GM12878 (cell line): Measurements from ENCODE around the gene SPAG17. TPM values are rescaled to one million over a fixed set of nuclear protein-coding genes. Genes with fewer than 3 reads are reported as not detected.

Experiments
- ATAC-seq: fragments of 200-7000 bp; cut with Tn5 transposase; 3 replicates; pipeline ENCODE4 v1.9.1; 2020; ENCODE audit warnings: mild to moderate bottlenecking, moderate library complexity
- BruUV-seq: library from RNA; stranded (reverse); fragments of 400-500 nt; replicated peaks from 2 replicates; lab custom pipeline; 2021; lab: Mats Ljungman, UMichigan
- CTCF ChIA-PET: fragments of 300-600 bp; sonication (Branson Sonifier 250); formaldehyde crosslinking; extraction: SDS; loops from one replicate; lab custom pipeline; 2021; ENCODE audit warnings: inconsistent platforms; lab: Yijun Ruan, JAX
- POLR2A ChIA-PET: fragments of 350-600 bp; formaldehyde crosslinking; extraction: SDS; loops from one replicate; lab custom pipeline; 2021; ENCODE audit warnings: inconsistent platforms; lab: Charles Lee
- RAD21 ChIA-PET: fragments of 300-600 bp; sonication (Branson Sonifier 250); formaldehyde crosslinking; loops from one replicate; lab custom pipeline; 2023; ENCODE audit warnings: antibody characterized with exemption; ENCODE audit not compliant: unreplicated experiment; lab: Charles Lee
- SMC1A ChIA-PET: fragments of 300-600 bp; sonication (Branson Sonifier 250); formaldehyde crosslinking; loops from one replicate; lab custom pipeline; 2023; ENCODE audit not compliant: unreplicated experiment, uncharacterized antibody; lab: Charles Lee
- DNase-seq: peaks from one replicate; pipeline ENCODE4 v3.0.0-alpha.2; 2011; ENCODE audit warnings: low read depth, low spot score
- FAIRE-seq: peaks from 3 replicates; lab custom pipeline; 2011; peaks lifted over from hg19 to GRCh38; lab: Jason Lieb, UNC
- H2AFZ ChIP-seq: 2 replicates; pipeline ENCODE4 v1.6.0; 2011; ENCODE audit warnings: low read depth, low read length, control low read depth; ENCODE audit not compliant: control insufficient read depth
- H3K27ac ChIP-seq: 2 replicates; pipeline ENCODE4 v1.5.1; 2011; ENCODE audit warnings: control low read depth; ENCODE audit not compliant: control insufficient read depth, insufficient read depth
- H3K27me3 ChIP-seq, 2 experiments: replicated peaks in 1 of 2; 2 replicates each; pipeline versions ENCODE4 v1.6.0 to v1.6.1; 2011; ENCODE audit warnings: low read length in 1 of 2; ENCODE audit not compliant: control insufficient read depth in 2 of 2, insufficient read depth in 2 of 2
- H3K36me3 ChIP-seq, 2 experiments: 2 replicates each; pipeline ENCODE4 v1.5.1; 2011; ENCODE audit warnings: low read length in 1 of 2; ENCODE audit not compliant: control insufficient read depth in 2 of 2, insufficient read depth in 2 of 2
- H3K4me1 ChIP-seq: 2 replicates; pipeline ENCODE4 v1.6.1; 2011; ENCODE audit warnings: mild to moderate bottlenecking, low read length, moderate library complexity, mixed read lengths; ENCODE audit not compliant: control insufficient read depth, insufficient read depth
- H3K4me2 ChIP-seq: 2 replicates; pipeline ENCODE4 v1.6.0; 2011; ENCODE audit warnings: control low read depth; ENCODE audit not compliant: control insufficient read depth, insufficient read depth
- H3K4me3 ChIP-seq: fragments of 200-600 bp; sonication (generic); 2 replicates; pipeline ENCODE4 v1.5.1; 2016
- H3K79me2 ChIP-seq: 2 replicates; pipeline ENCODE4 v1.6.0; 2011; ENCODE audit warnings: low read length; ENCODE audit not compliant: control insufficient read depth, insufficient read depth
- H3K9ac ChIP-seq: 2 replicates; pipeline ENCODE4 v1.8.0; 2011; ENCODE audit warnings: low read length, control low read depth, mixed read lengths; ENCODE audit not compliant: control insufficient read depth, insufficient read depth
- H3K9me3 ChIP-seq: replicated peaks from 3 replicates; pipeline ENCODE4 v1.5.1; 2011; ENCODE audit warnings: mild to moderate bottlenecking, low read length; ENCODE audit not compliant: control insufficient read depth, insufficient read depth
- H4K20me1 ChIP-seq: 2 replicates; pipeline ENCODE4 v1.6.0; 2011; ENCODE audit not compliant: control insufficient read depth, insufficient read depth
- BCL11A ChIP-seq: IDR thresholded peaks from 2 replicates; pipeline ENCODE4 v1.6.1; 2011; ENCODE audit warnings: low read depth, low read length
- BCL3 ChIP-seq: IDR thresholded peaks from 2 replicates; pipeline ENCODE4 v1.6.1; 2011; ENCODE audit warnings: borderline replicate concordance, low read depth, mild to moderate bottlenecking, moderate library complexity, low read length; ENCODE audit not compliant: insufficient read depth, poor library complexity, severe bottlenecking
- CTCF ChIP-seq, 3 experiments: IDR thresholded peaks in 2 of 3; conservative IDR thresholded peaks in 1 of 3; 2 replicates each; pipeline ENCODE4 v1.5.1; 2011; ENCODE audit warnings: low read depth in 3 of 3, low read length in 3 of 3, mild to moderate bottlenecking in 3 of 3, control low read depth in 2 of 3, moderate library complexity in 2 of 3, inconsistent platforms in 1 of 3, mixed read lengths in 1 of 3; ENCODE audit not compliant: control insufficient read depth in 2 of 3, insufficient read depth in 1 of 3; ENCODE audit errors: extremely low read depth in 1 of 3
- EP300 ChIP-seq, 2 experiments: fragments of 150-350 bp in 1 of 2; IDR thresholded peaks; 2 replicates each; pipeline ENCODE4 v1.6.1; 2011 to 2012; ENCODE audit warnings: low read depth in 2 of 2, low read length in 2 of 2, borderline replicate concordance in 1 of 2, improper control_type of control experiment in 1 of 2, inconsistent platforms in 1 of 2; ENCODE audit not compliant: control insufficient read depth in 1 of 2
- GABPA ChIP-seq: IDR thresholded peaks from 2 replicates; pipeline ENCODE4 v1.6.1; 2014; ENCODE audit warnings: antibody characterized with exemption, low read depth, mild to moderate bottlenecking, inconsistent platforms
- MLLT1 ChIP-seq: fragments of 450-650 bp; IDR thresholded peaks from 2 replicates; pipeline ENCODE4 v1.6.1; 2016; ENCODE audit warnings: mild to moderate bottlenecking
- NRF1 ChIP-seq: conservative IDR thresholded peaks from 2 replicates; pipeline ENCODE4 v1.6.1; 2011; ENCODE audit warnings: mild to moderate bottlenecking, low read depth, low read length, improper control_type of control experiment
- RB1 ChIP-seq: fragments of 450-650 bp; formaldehyde crosslinking; IDR thresholded peaks from 2 replicates; pipeline ENCODE4 v1.6.1; 2017; ENCODE audit warnings: mild to moderate bottlenecking, borderline replicate concordance
- SMAD5 ChIP-seq: IDR thresholded peaks from 2 replicates; pipeline ENCODE4 v1.6.1; 2016; ENCODE audit warnings: antibody characterized with exemption, low read depth
- SPI1 ChIP-seq: IDR thresholded peaks from 2 replicates; pipeline ENCODE4 v1.6.1; 2011; ENCODE audit warnings: low read depth, mild to moderate bottlenecking, low read length, moderate library complexity, borderline replicate concordance; ENCODE audit not compliant: insufficient read depth
- SREBF1 ChIP-seq: IDR thresholded peaks from 2 replicates; pipeline ENCODE4 v1.6.1; 2012; ENCODE audit warnings: mild to moderate bottlenecking, low read length
- TAF1 ChIP-seq: IDR thresholded peaks from 2 replicates; pipeline ENCODE4 v1.6.1; 2011; ENCODE audit warnings: mild to moderate bottlenecking, low read depth, low read length, borderline replicate concordance
- WRNIP1 ChIP-seq: IDR thresholded peaks from 2 replicates; pipeline ENCODE4 v1.6.1; 2011; ENCODE audit warnings: low read depth, low read length, improper control_type of control experiment, borderline replicate concordance
- WGBS: methylation state at CpG from one replicate; pipeline ENCODE4 v1.1.6; 2016; ENCODE audit warnings: low lambda C conversion rate; ENCODE audit not compliant: insufficient replicate concordance, insufficient coverage; ENCODE audit errors: missing lambda C conversion rate; 5-methylcytosine and 5-hydroxymethylcytosine counted together
- in situ Hi-C: fragments of 300-500 bp; cut with MboI; formaldehyde crosslinking; loops from 9 replicates; pipeline ENCODE4 v1.14.3; 2018; ENCODE audit warnings: mixed read lengths
- intact Hi-C: fragments of 100-400 bp; cut with micrococcal nuclease; formaldehyde crosslinking; loops from one replicate; pipeline ENCODE4 v1.14.2; 2022; ENCODE audit not compliant: unreplicated experiment
- polyA plus RNA-seq, 11 experiments: library from polyadenylated mRNA; depleted of rRNA in 4 of 11; unstranded in 6 of 11; stranded (reverse) in 5 of 11; fragments of >200 nt; fragmentation: Nextera tagmentation in 4 of 11; fragmentation: Illumina TruSeq in 1 of 11; extraction: Ambion mirVana in 4 of 11; extraction: Trizol in 1 of 11; gene quantifications; 1 replicate in 1 of 11; 2 replicates in 10 of 11; pipeline versions ENCODE4 v1.2.1 to v1.2.3, GENCODE V29; 2011 to 2016; ENCODE audit warnings: inconsistent platforms in 2 of 11, missing spikeins in 2 of 11, low read depth in 1 of 11
- total RNA-seq, 4 experiments: library from RNA; depleted of rRNA in 3 of 4; stranded (reverse); fragments of >200 nt in 3 of 4; fragmentation: Illumina TruSeq in 1 of 4; extraction: Trizol in 1 of 4; gene quantifications; 2 replicates each; pipeline versions ENCODE4 v1.2.1 to v1.2.3, GENCODE V29; 2013 to 2021
- TF ChIP-seq, protein P1 (sequence below): fragments of 450-650 bp; IDR thresholded peaks from 2 replicates; pipeline ENCODE4 v1.6.1; 2016; ENCODE audit warnings: mild to moderate bottlenecking, moderate library complexity, borderline replicate concordance

SPAG17 gene
- total and polyA plus RNA-seq, 10 of the 15 experiments (the other 5 are each of a cell fraction or from before 2014, with no cell fraction given), result 0.02 to 0.16 (median 0.03) TPM; not detected in 7

DNA sequence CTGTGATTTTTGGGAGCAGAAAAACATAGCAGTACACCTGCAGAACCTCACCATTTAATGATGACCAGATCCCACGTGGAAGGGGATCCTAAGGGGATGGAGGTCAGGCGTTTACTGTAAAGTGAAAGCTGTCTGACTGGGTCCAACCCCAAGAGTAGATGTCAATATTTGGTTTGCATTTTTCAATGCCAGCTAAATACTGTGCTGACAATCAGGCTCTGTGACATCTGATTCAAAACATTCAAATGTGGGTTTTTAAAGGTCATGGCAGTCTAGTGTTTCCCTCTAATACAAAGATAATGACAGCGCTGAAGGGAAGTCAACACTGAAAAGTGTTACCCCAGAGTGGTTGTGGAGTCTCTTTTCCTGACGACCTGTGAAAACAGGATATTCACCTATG lies 68.1 kb downstream of the SPAG17 start:
- H4K20me1 ChIP-seq, result no peaks in the 10 kb centered on the region
- FAIRE-seq (no peak), DNase-seq (no peak), ATAC-seq (no peak)
- 12% methylated on average over 4 of the region's 4 CpGs for WGBS
- peaks cover 0 to 3% of the 10 kb centered on the region in 2 experiments; a peak in 1 of 4 replicates for H3K27me3 ChIP-seq
- H3K9ac ChIP-seq, result no peak overlapping the region
- no peaks in the 10 kb centered on the region for H3K9me3 ChIP-seq
- in situ Hi-C loops, result no loop called here
- H3K27ac ChIP-seq, result no peak overlapping the region
- BruUV-seq, result no TSS peak
- no peaks in the 10 kb centered on the region for H3K79me2 ChIP-seq
- ChIA-PET RAD21 (no interaction called here), POLR2A (no interaction called here), SMC1A (no interaction called here), CTCF (no interaction called here)
- no peak overlapping the region for H2AFZ ChIP-seq
- no peak overlapping the region for H3K4me3 ChIP-seq
- no peaks in the 10 kb centered on the region for H3K36me3 ChIP-seq
- intact Hi-C loops, result no loop called here
- H3K4me2 ChIP-seq, result no peak overlapping the region
- no peaks in the 10 kb centered on the region for H3K4me1 ChIP-seq
- TF ChIP-seq RB1, result no peak
- TF ChIP-seq BCL11A, result no peak
- TF ChIP-seq TAF1, result no peak
- no peak for TF ChIP-seq SMAD5
- no peak for TF ChIP-seq WRNIP1
- no peak for TF ChIP-seq SPI1
- TF ChIP-seq EP300 (IDR thresholded peaks at IDR 0.05; ENCODE audit: borderline replicate concordance in 1 of 2, control insufficient read depth in 1 of 2, low read depth in 2 of 2, low read length in 2 of 2), result no peak
- TF ChIP-seq, protein P1, sequence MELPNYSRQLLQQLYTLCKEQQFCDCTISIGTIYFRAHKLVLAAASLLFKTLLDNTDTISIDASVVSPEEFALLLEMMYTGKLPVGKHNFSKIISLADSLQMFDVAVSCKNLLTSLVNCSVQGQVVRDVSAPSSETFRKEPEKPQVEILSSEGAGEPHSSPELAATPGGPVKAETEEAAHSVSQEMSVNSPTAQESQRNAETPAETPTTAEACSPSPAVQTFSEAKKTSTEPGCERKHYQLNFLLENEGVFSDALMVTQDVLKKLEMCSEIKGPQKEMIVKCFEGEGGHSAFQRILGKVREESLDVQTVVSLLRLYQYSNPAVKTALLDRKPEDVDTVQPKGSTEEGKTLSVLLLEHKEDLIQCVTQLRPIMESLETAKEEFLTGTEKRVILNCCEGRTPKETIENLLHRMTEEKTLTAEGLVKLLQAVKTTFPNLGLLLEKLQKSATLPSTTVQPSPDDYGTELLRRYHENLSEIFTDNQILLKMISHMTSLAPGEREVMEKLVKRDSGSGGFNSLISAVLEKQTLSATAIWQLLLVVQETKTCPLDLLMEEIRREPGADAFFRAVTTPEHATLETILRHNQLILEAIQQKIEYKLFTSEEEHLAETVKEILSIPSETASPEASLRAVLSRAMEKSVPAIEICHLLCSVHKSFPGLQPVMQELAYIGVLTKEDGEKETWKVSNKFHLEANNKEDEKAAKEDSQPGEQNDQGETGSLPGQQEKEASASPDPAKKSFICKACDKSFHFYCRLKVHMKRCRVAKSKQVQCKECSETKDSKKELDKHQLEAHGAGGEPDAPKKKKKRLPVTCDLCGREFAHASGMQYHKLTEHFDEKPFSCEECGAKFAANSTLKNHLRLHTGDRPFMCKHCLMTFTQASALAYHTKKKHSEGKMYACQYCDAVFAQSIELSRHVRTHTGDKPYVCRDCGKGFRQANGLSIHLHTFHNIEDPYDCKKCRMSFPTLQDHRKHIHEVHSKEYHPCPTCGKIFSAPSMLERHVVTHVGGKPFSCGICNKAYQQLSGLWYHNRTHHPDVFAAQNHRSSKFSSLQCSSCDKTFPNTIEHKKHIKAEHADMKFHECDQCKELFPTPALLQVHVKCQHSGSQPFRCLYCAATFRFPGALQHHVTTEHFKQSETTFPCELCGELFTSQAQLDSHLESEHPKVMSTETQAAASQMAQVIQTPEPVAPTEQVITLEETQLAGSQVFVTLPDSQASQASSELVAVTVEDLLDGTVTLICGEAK, result no peak
- TF ChIP-seq MLLT1, result no peak
- no peak for TF ChIP-seq BCL3
- no peak for TF ChIP-seq CTCF (IDR thresholded peaks at IDR 0.05 in 2 of 3, conservative IDR thresholded peaks at IDR 0.05 in 1 of 3; ENCODE audit: control insufficient read depth in 2 of 3, extremely low read depth in 1 of 3, insufficient read depth in 1 of 3, low read depth in 3 of 3, low read length in 3 of 3)
- TF ChIP-seq NRF1, result no peak
- no peak for TF ChIP-seq SREBF1
- TF ChIP-seq GABPA, result no peak
